Measurements from ENCODE around the gene IGFLR1. TPM values are rescaled to one million over a fixed set of nuclear protein-coding genes. Genes with fewer than 3 reads are reported as not detected.
"Not testable (repeated sequence)": the region's sequence is repeated elsewhere in the genome, so short reads cannot be mapped to it uniquely, and the experiment has no call there.

Gene IGFLR1
- polyA plus RNA-seq, 1 donor from 2014 or later, result 4.6 TPM

- Histone ChIP-seq H3K9me3 (ENCODE audit: low read length) (no peaks in the 10 kb centered on the region), H4K20me1 (ENCODE audit: insufficient read depth) (no peaks in the 10 kb centered on the region), H3K27ac (ENCODE audit: low read length) (no peak overlapping the region), H2AFZ (ENCODE audit: low read depth, low read length) (no peak overlapping the region), H3K36me3 (ENCODE audit: insufficient read depth, low read length) (no peaks in the 10 kb centered on the region), H3K27me3 (ENCODE audit: insufficient read depth, low read depth, low read length) (no peaks in the 10 kb centered on the region), H3K9ac (ENCODE audit: low read length) (no peak overlapping the region), H3F3A (ENCODE audit: insufficient read depth, low read length, poor library complexity, severe bottlenecking) (no peaks in the 10 kb centered on the region), H3K9me2 (ENCODE audit: insufficient read depth, low read length) (no peaks in the 10 kb centered on the region), H3K79me2 (replicated peaks; ENCODE audit: insufficient read depth, low read length) (no peaks in the 10 kb centered on the region), H3K4me2 (ENCODE audit: low read length) (no peak overlapping the region), H3K4me3 (ENCODE audit: low read length) (no peak overlapping the region)
- TF ChIP-seq TAF1 (IDR thresholded peaks at IDR 0.05; ENCODE audit: low read depth) (no peak), REST (IDR thresholded peaks at IDR 0.05; ENCODE audit: borderline replicate concordance) (no peak), MXI1 (conservative IDR thresholded peaks at IDR 0.05; ENCODE audit: poor library complexity, severe bottlenecking) (no peak), EP300 (conservative IDR thresholded peaks at IDR 0.05; ENCODE audit: poor library complexity, severe bottlenecking) (no peak), SMC3 (conservative IDR thresholded peaks at IDR 0.05; ENCODE audit: poor library complexity) (no peak), RAD21 (conservative IDR thresholded peaks at IDR 0.05) (no peak), POLR2AphosphoS5 (IDR thresholded peaks at IDR 0.05) (no peak), EZH2 (IDR thresholded peaks at IDR 0.05; ENCODE audit: borderline replicate concordance, insufficient read depth, low read length, poor library complexity, severe bottlenecking) (no peak), CTCF (IDR thresholded peaks at IDR 0.05; ENCODE audit: poor library complexity, severe bottlenecking) (no peak)
Observed at GRCh38 chr19:35693422-35693821, 48.8 kb downstream of the IGFLR1 start.

- H3K27ac ChIP-seq (ENCODE audit: low read length), result no peak overlapping the region
- TF ChIP-seq TAF1 (IDR thresholded peaks at IDR 0.05; ENCODE audit: low read depth) (no peak), RAD21 (conservative IDR thresholded peaks at IDR 0.05) (no peak), MXI1 (conservative IDR thresholded peaks at IDR 0.05; ENCODE audit: poor library complexity, severe bottlenecking) (no peak), EP300 (conservative IDR thresholded peaks at IDR 0.05; ENCODE audit: poor library complexity, severe bottlenecking) (no peak), REST (IDR thresholded peaks at IDR 0.05; ENCODE audit: borderline replicate concordance) (no peak), SMC3 (conservative IDR thresholded peaks at IDR 0.05; ENCODE audit: poor library complexity) (no peak), CTCF (IDR thresholded peaks at IDR 0.05; ENCODE audit: poor library complexity, severe bottlenecking) (no peak)
- no peak overlapping the region for H3K4me2 ChIP-seq (ENCODE audit: low read length)
- H3K27me3 ChIP-seq (ENCODE audit: insufficient read depth, low read depth, low read length), result no peaks in the 10 kb centered on the region
- no peaks in the 10 kb centered on the region for H3K9me2 ChIP-seq (ENCODE audit: insufficient read depth, low read length)
- H4K20me1 ChIP-seq (ENCODE audit: insufficient read depth), result no peaks in the 10 kb centered on the region
- H2AFZ ChIP-seq (ENCODE audit: low read depth, low read length), result no peak overlapping the region
- H3F3A ChIP-seq (ENCODE audit: insufficient read depth, low read length, poor library complexity, severe bottlenecking), result no peaks in the 10 kb centered on the region
- no peaks in the 10 kb centered on the region for H3K79me2 ChIP-seq (replicated peaks; ENCODE audit: insufficient read depth, low read length)
- no peaks in the 10 kb centered on the region for H3K9me3 ChIP-seq (ENCODE audit: low read length)
- H3K4me3 ChIP-seq (ENCODE audit: low read length), result no peak overlapping the region
- no peak overlapping the region for H3K9ac ChIP-seq (ENCODE audit: low read length)
- H3K36me3 ChIP-seq (ENCODE audit: insufficient read depth, low read length), result no peaks in the 10 kb centered on the region
Observed at GRCh38 chr19:35692010-35692409, 50.2 kb downstream of the IGFLR1 start.

GRCh38 chr19:35691106-35691505 lies 51.1 kb downstream of the IGFLR1 start:
- not testable (repeated sequence) for H3K27ac ChIP-seq (ENCODE audit: low read length); H3F3A ChIP-seq (ENCODE audit: insufficient read depth, low read length, poor library complexity, severe bottlenecking); H3K9me3 ChIP-seq (ENCODE audit: low read length); H3K9ac ChIP-seq (ENCODE audit: low read length); H4K20me1 ChIP-seq (ENCODE audit: insufficient read depth); H3K4me2 ChIP-seq (ENCODE audit: low read length); H3K36me3 ChIP-seq (ENCODE audit: insufficient read depth, low read length); H3K4me3 ChIP-seq (ENCODE audit: low read length); H3K9me2 ChIP-seq (ENCODE audit: insufficient read depth, low read length); H3K27me3 ChIP-seq (ENCODE audit: insufficient read depth, low read depth, low read length); H3K79me2 ChIP-seq (replicated peaks; ENCODE audit: insufficient read depth, low read length); H2AFZ ChIP-seq (ENCODE audit: low read depth, low read length)
